CD14-positive monocyte (primary cell): ENCODE results near the gene SAG. TPM values are rescaled to one million over a fixed set of nuclear protein-coding genes. Genes with fewer than 3 reads are reported as not detected.
A peak's percentile ranks its signal among the peaks of the same experiment; 100 is the strongest.

Experiments
- DNase-seq, 3 donors: peaks; one replicate each; pipeline ENCODE4 v3.0.0-alpha.2; 2011 to 2022
- H2AFZ ChIP-seq: 2 replicates; pipeline ENCODE4 v1.6.0; 2012; ENCODE audit warnings: mild to moderate bottlenecking, low read depth, low read length, inconsistent platforms; ENCODE audit not compliant: insufficient read depth, poor library complexity, severe bottlenecking
- H3K27ac ChIP-seq, 2 donors: 1 replicate in 1 of 2; 2 replicates in 1 of 2; pipeline ENCODE4 v1.5.1; 2012 to 2013; ENCODE audit warnings: low read length in 2 of 2, control low read depth in 1 of 2, inconsistent platforms in 1 of 2, low read depth in 1 of 2, mild to moderate bottlenecking in 1 of 2
- H3K27me3 ChIP-seq, 2 donors: one replicate each; pipeline versions ENCODE4 v1.6.0 to v1.6.1; 2011 to 2013; ENCODE audit warnings: low read length in 2 of 2; ENCODE audit not compliant: control insufficient read depth in 2 of 2, insufficient read depth in 2 of 2
- H3K36me3 ChIP-seq, 2 donors: replicated peaks in 1 of 2; 1 replicate in 1 of 2; 2 replicates in 1 of 2; pipeline versions ENCODE4 v1.5.1 to v1.6.1; 2012 to 2013; ENCODE audit warnings: low read length in 2 of 2, control low read depth in 1 of 2, inconsistent platforms in 1 of 2, mild to moderate bottlenecking in 1 of 2; ENCODE audit not compliant: insufficient read depth in 2 of 2, control insufficient read depth in 1 of 2
- H3K4me1 ChIP-seq, 2 donors: 1 replicate in 1 of 2; 2 replicates in 1 of 2; pipeline versions ENCODE4 v1.5.1 to v1.6.1; 2012 to 2013; ENCODE audit warnings: low read length in 2 of 2, control low read depth in 1 of 2, inconsistent platforms in 1 of 2, mild to moderate bottlenecking in 1 of 2, moderate library complexity in 1 of 2; ENCODE audit not compliant: insufficient read depth in 2 of 2, control insufficient read depth in 1 of 2
- H3K4me2 ChIP-seq: replicated peaks from 2 replicates; pipeline ENCODE3; 2012; ENCODE audit warnings: low read length, moderate library complexity, mild to moderate bottlenecking; ENCODE audit not compliant: poor library complexity, severe bottlenecking; ENCODE audit errors: extremely low read depth
- H3K4me3 ChIP-seq, 3 experiments: fragments of 200-600 bp in 1 of 3; sonication (generic) in 1 of 3; replicated peaks in 1 of 3; 1 replicate in 2 of 3; 2 replicates in 1 of 3; pipeline ENCODE4 v1.5.1; 2011 to 2013; ENCODE audit warnings: low read length in 3 of 3, mild to moderate bottlenecking in 3 of 3, control low read depth in 2 of 3, low read depth in 2 of 3, inconsistent platforms in 1 of 3, moderate library complexity in 1 of 3
- H3K79me2 ChIP-seq: 2 replicates; pipeline ENCODE4 v1.6.0; 2012; ENCODE audit warnings: mild to moderate bottlenecking, control low read depth, inconsistent platforms, low read length, moderate library complexity; ENCODE audit not compliant: insufficient read depth
- H3K9ac ChIP-seq: 2 replicates; pipeline ENCODE4 v1.6.0; 2017; ENCODE audit warnings: low read length, mild to moderate bottlenecking; ENCODE audit not compliant: insufficient read depth, poor library complexity, severe bottlenecking
- H3K9me3 ChIP-seq, 2 donors: replicated peaks in 1 of 2; 1 replicate in 1 of 2; 2 replicates in 1 of 2; pipeline versions ENCODE4 v1.5.1 to v1.6.1; 2012 to 2013; ENCODE audit warnings: low read length in 2 of 2, control low read depth in 1 of 2; ENCODE audit not compliant: control insufficient read depth in 1 of 2, insufficient read depth in 1 of 2
- H4K20me1 ChIP-seq: 2 replicates; pipeline ENCODE4 v1.6.0; 2012; ENCODE audit warnings: mild to moderate bottlenecking, low read length, control low read depth, moderate library complexity; ENCODE audit not compliant: insufficient read depth
- H3K27ac Mint-ChIP-seq, 7 donors: one replicate each; pipeline ENCODE4 v1.8.0; 2020; ENCODE audit warnings: mild to moderate bottlenecking in 7 of 7, mixed read lengths in 7 of 7, moderate library complexity in 6 of 7, inconsistent platforms in 2 of 7
- H3K27me3 Mint-ChIP-seq, 3 donors: one replicate each; pipeline ENCODE4 v1.8.0; 2021 to 2022; ENCODE audit warnings: low read depth in 3 of 3, mild to moderate bottlenecking in 3 of 3, mixed read lengths in 3 of 3, moderate library complexity in 3 of 3, inconsistent platforms in 1 of 3
- H3K36me3 Mint-ChIP-seq, 2 donors: one replicate each; pipeline ENCODE4 v1.8.0; 2020; ENCODE audit warnings: mixed read lengths in 2 of 2, inconsistent platforms in 1 of 2, mild to moderate bottlenecking in 1 of 2
- H3K4me1 Mint-ChIP-seq: one replicate; pipeline ENCODE4 v1.8.0; 2020; ENCODE audit warnings: mild to moderate bottlenecking, mixed read lengths
- H3K4me3 Mint-ChIP-seq, 2 donors: one replicate each; pipeline ENCODE4 v1.8.0; 2020; ENCODE audit warnings: mild to moderate bottlenecking in 2 of 2, mixed read lengths in 2 of 2, moderate library complexity in 1 of 2
- H3K9me3 Mint-ChIP-seq, 7 donors: one replicate each; pipeline ENCODE4 v1.8.0; 2020 to 2022; ENCODE audit warnings: mixed read lengths in 7 of 7, mild to moderate bottlenecking in 6 of 7, moderate library complexity in 6 of 7, inconsistent platforms in 2 of 7
- CTCF ChIP-seq: fragments of 200-600 bp; IDR thresholded peaks from one replicate; pipeline ENCODE4 v1.8.0; 2022; ENCODE audit warnings: antibody characterized with exemption, mild to moderate bottlenecking
- WGBS: methylation state at CpG from one replicate; pipeline ENCODE4 v1.1.5; 2013; ENCODE audit warnings: missing lambda C conversion rate; ENCODE audit not compliant: insufficient coverage; 5-methylcytosine and 5-hydroxymethylcytosine counted together
- intact Hi-C, 2 donors: fragments of 100-400 bp; cut with micrococcal nuclease; formaldehyde crosslinking; loops; one replicate each; pipeline versions ENCODE4 v1.15.0 to v1.15.1; 2023
- polyA plus RNA-seq, 3 donors: library from polyadenylated mRNA; depleted of rRNA in 1 of 3; unstranded in 2 of 3; stranded (reverse) in 1 of 3; fragments of 300-500 nt in 2 of 3; fragments of >200 nt in 1 of 3; fragmentation: Illumina TruSeq in 2 of 3; gene quantifications; 1 replicate in 2 of 3; 2 replicates in 1 of 3; pipeline ENCODE4 v1.2.3, GENCODE V29; 2012 to 2021

SAG gene
- polyA plus RNA-seq, 3 donors = 0.04 to 0.87 TPM; not detected in 1

GRCh38 chr2:233362742-233363141, 55.1 kb downstream of the SAG start:
- peaks cover 0 to 2% (median 0%) of the 10 kb centered on the region in 3 donors for H3K27me3 Mint-ChIP-seq
- no peak for TF ChIP-seq CTCF
- intact Hi-C loops = no loop called here
- H3K9me3 Mint-ChIP-seq = peaks cover 0 to 2% (median 0%) of the 10 kb centered on the region in 7 donors
- H3K27me3 ChIP-seq = no peaks in the 10 kb centered on the region
- no peak overlapping the region for H3K4me3 Mint-ChIP-seq
- peaks cover 6 to 17% of the 10 kb centered on the region in 2 donors for H3K36me3 ChIP-seq
- H2AFZ ChIP-seq = no peak overlapping the region
- no peak overlapping the region for H3K27ac Mint-ChIP-seq
- H3K9me3 ChIP-seq = no peaks in the 10 kb centered on the region
- no peak overlapping the region for H3K4me3 ChIP-seq
- WGBS = no CpG with 5 or more reads among the region's 2 CpGs
- H3K9ac ChIP-seq = no peak overlapping the region
- H3K27ac ChIP-seq = no peak overlapping the region
- H3K36me3 Mint-ChIP-seq = peaks cover 19 to 54% of the 10 kb centered on the region in 2 donors
- H3K4me1 Mint-ChIP-seq = peaks cover 56% of the 10 kb centered on the region
- peaks cover 22 to 38% of the 10 kb centered on the region in 2 donors for H3K4me1 ChIP-seq
- H4K20me1 ChIP-seq = peaks cover 52% of the 10 kb centered on the region
- peaks cover 100% of the 10 kb centered on the region for H3K79me2 ChIP-seq
- no peak overlapping the region for H3K4me2 ChIP-seq
- no peak for DNase-seq

GRCh38 chr2:233363744-233364235, 56.2 kb downstream of the SAG start:
- peaks cover 6 to 17% of the 10 kb centered on the region in 2 donors for H3K36me3 ChIP-seq
- peaks cover 100% of the 10 kb centered on the region for H3K79me2 ChIP-seq
- whole genome bisulfite sequencing = no CpG with 5 or more reads among the region's 6 CpGs
- no peak for DNase-seq
- no peak overlapping the region for H3K27ac ChIP-seq
- Mint-ChIP-seq H3K4me3 (no peak overlapping the region), H3K36me3 (peaks cover 21 to 64% of the 10 kb centered on the region in 2 donors), H3K9me3 (peaks cover 0 to 2% (median 0%) of the 10 kb centered on the region in 7 donors), H3K4me1 (peaks cover 54% of the 10 kb centered on the region), H3K27me3 (peaks cover 0 to 2% (median 0%) of the 10 kb centered on the region in 3 donors), H3K27ac (peak overlapping the region in 2 of 7 donors; percentile 15 to 53)
- no peak overlapping the region for H3K4me3 ChIP-seq
- peaks cover 62% of the 10 kb centered on the region for H4K20me1 ChIP-seq
- no peaks in the 10 kb centered on the region for H3K9me3 ChIP-seq
- no peak overlapping the region for H3K4me2 ChIP-seq
- no peak overlapping the region for H3K9ac ChIP-seq
- no peak for TF ChIP-seq CTCF
- no peak overlapping the region for H2AFZ ChIP-seq
- H3K4me1 ChIP-seq = peaks cover 24 to 32% of the 10 kb centered on the region in 2 donors
- no peaks in the 10 kb centered on the region for H3K27me3 ChIP-seq
- intact Hi-C loops = no loop called here
